Activated T-helper 1 cell treated with anti-CD3 and anti-CD28 coated beads, Interleukin-12 subunit alpha, Interleukin-12 subunit beta, Interleukin-2, Interleukin-4 antibody, amounts not matched to agents 30 ng/mL and 10 ng/mL and 1 ng/mL, durations not matched to agents 14 hours and 24 hours and 36 hours (primary cell): ENCODE data around the gene TRPV5. TPM values are rescaled to one million over a fixed set of nuclear protein-coding genes. Genes with fewer than 3 reads are reported as not detected.

Experiments
- DNase-seq: peaks from one replicate; pipeline ENCODE4 v3.0.0; 2021; ENCODE audit warnings: low spot score
- H3K27ac Mint-ChIP-seq: one replicate; pipeline ENCODE4 v1.8.0; 2021; ENCODE audit warnings: mild to moderate bottlenecking, mixed read lengths
- H3K27me3 Mint-ChIP-seq: one replicate; pipeline ENCODE4 v1.8.0; 2022; ENCODE audit warnings: mild to moderate bottlenecking, moderate library complexity, mixed read lengths; ENCODE audit not compliant: insufficient read depth
- H3K36me3 Mint-ChIP-seq: one replicate; pipeline ENCODE4 v1.8.0; 2021; ENCODE audit warnings: low read depth, mixed read lengths
- H3K4me1 Mint-ChIP-seq: one replicate; pipeline ENCODE4 v1.8.0; 2021; ENCODE audit warnings: low read depth, mixed read lengths
- H3K4me3 Mint-ChIP-seq: one replicate; pipeline ENCODE4 v1.8.0; 2021; ENCODE audit warnings: mild to moderate bottlenecking, moderate library complexity, mixed read lengths
- H3K9me3 Mint-ChIP-seq: one replicate; pipeline ENCODE4 v1.8.0; 2021; ENCODE audit warnings: mixed read lengths
- intact Hi-C: fragments of 100-400 bp; cut with micrococcal nuclease; formaldehyde crosslinking; loops from one replicate; pipeline ENCODE4 v1.15.1; 2024
- total RNA-seq: library from RNA; stranded (reverse); gene quantifications from 2 replicates; pipeline ENCODE4 v1.2.3, GENCODE V29; 2022

The TRPV5 gene
- total RNA-seq, 1 donor from 2014 or later = not detected

DNA sequence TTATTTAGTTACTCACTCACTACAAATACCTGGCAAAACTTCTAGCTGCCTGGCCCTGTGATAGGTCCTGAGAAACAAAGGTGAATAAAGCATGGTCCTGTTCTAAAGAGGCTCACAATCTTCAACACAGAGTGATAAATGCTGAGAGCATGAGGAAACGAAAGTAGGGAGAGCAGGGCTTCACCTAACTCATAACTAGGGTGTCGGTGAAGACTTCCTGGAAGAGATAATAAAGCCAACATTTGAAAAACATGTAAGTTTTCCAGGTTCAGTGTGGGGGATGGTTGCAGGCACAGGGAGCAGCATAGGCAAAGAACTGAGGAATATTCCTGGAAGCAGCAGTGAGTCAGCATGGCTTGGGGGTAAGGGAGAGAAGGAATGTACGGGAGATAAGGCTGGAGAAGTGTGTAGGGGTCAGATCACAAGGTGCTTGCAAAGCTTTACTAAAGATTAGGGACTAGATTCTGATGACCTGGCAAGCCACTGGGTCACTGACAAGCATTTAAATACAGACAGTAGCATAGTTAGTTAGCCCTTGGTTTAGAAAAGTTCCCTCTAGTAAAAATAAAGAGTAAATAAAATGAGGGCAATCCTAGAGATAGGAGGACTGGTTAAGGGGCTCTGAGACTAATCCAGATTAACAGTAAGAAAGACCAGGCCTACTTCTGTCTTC, 23.5 kb upstream of the TRPV5 start:
- Mint-ChIP-seq H3K36me3 (no peaks in the 10 kb centered on the region), H3K4me1 (no peaks in the 10 kb centered on the region), H3K9me3 (peaks cover 19% of the 10 kb centered on the region), H3K27me3 (peaks cover 15% of the 10 kb centered on the region), H3K4me3 (no peak overlapping the region), H3K27ac (no peak overlapping the region)
- intact Hi-C loops = no loop called here
- no peak for DNase-seq

DNA sequence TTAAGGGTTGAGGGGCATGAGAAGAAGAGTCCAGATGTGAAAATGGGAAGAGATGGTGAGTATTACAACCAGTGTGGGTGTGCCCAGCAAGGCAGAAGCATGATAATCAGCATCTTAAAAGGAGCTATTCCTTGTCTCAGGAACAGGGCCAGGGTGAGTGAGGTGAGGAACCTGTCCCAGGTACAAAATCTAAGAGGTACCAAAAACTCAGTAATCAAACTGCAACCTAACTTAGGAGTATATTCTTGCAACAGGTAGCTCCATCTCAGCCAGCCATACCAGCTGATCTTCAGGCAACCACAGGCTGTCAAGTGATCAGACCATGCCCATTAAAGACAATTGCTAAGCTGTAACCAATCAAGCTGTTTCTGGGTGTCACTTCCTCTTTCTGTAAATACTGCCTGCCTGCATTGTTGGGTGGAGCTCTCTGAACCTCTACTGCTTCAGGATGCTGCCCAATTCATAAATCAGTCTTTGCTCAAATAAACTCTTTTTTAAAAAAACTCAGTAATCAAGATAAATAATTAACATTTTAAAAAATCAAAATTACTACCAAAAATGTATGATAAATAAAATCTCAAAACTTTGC, 21.2 kb upstream of the TRPV5 start:
- Mint-ChIP-seq H3K27ac (no peak overlapping the region), H3K4me3 (no peak overlapping the region), H3K36me3 (no peaks in the 10 kb centered on the region), H3K4me1 (no peaks in the 10 kb centered on the region), H3K27me3 (peaks cover 12% of the 10 kb centered on the region), H3K9me3 (peaks cover 19% of the 10 kb centered on the region)
- DNase-seq = no peak
- intact Hi-C loops = no loop called here

DNA sequence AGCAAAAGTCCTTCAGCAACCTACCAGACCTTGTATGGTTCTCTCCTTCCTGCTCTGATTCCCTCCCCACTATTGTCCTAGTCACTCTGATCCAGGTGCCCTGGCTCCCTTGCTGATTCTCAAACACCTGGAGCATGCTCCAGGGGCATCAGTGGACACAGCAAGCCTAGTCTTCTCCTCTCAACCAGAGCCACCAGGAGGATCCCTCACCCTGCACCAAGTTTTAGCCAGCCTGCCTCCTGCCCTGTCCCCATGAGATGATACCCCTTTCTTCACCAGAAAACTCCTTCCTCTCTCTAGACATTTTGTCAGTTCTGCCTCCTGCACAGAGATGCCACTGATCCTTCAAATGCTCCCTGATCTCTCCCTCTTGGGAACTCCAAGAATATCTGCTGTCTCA, 16.7 kb upstream of the TRPV5 start:
- Mint-ChIP-seq H3K4me1 (no peaks in the 10 kb centered on the region), H3K36me3 (no peaks in the 10 kb centered on the region), H3K9me3 (peaks cover 10% of the 10 kb centered on the region), H3K4me3 (no peak overlapping the region), H3K27ac (no peak overlapping the region), H3K27me3 (peaks cover 2% of the 10 kb centered on the region)
- no peak for DNase-seq
- intact Hi-C loops = no loop called here

DNA sequence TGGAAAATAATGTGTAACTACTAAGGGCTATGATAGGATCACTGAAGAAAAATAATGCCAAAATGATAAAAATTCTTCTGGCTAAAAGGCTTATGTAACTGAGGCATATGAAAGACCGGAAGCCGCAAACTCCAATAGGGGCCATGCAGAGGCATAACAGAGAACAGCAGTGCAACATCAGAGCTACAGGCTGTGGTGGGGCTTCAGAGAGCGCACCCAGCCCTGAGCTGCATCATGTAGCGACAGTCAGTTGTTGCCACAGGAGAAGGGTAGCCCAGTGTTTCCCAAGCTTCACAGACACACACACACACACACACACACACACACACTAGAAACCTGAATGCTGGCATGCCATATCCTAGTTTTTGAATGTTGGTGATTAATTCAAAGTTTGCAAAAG, 15.1 kb upstream of the TRPV5 start:
- H3K4me1 Mint-ChIP-seq = no peaks in the 10 kb centered on the region
- H3K9me3 Mint-ChIP-seq = no peaks in the 10 kb centered on the region
- no peak for DNase-seq
- intact Hi-C loops = no loop called here
- no peak overlapping the region for H3K27ac Mint-ChIP-seq
- no peaks in the 10 kb centered on the region for H3K36me3 Mint-ChIP-seq
- no peak overlapping the region for H3K4me3 Mint-ChIP-seq
- H3K27me3 Mint-ChIP-seq = peaks cover 2% of the 10 kb centered on the region

DNA sequence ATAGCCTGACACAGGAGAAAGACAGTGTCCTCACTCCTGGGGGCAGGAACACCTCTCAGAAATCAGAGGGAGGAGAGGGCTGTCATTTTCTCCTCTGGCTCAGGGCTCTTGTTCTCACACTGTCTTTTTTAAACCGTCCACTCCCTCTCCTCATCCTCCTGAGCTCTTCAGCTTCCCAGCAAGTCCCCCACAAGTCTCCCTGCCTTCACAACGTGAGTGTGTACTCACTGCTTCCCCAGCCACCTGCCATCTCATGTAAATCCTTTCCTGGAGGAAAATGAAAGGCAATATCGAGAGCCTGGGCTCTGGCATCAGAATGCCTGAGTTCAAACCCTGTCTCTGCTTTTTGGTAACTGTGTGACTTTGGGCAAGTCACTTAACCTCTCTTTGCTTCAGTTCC, 11.5 kb upstream of the TRPV5 start:
- intact Hi-C loops = no loop called here
- Mint-ChIP-seq H3K36me3 (no peaks in the 10 kb centered on the region), H3K9me3 (no peaks in the 10 kb centered on the region), H3K27ac (no peak overlapping the region), H3K4me3 (no peak overlapping the region), H3K27me3 (peaks cover 2% of the 10 kb centered on the region), H3K4me1 (no peaks in the 10 kb centered on the region)
- DNase-seq = no peak

DNA sequence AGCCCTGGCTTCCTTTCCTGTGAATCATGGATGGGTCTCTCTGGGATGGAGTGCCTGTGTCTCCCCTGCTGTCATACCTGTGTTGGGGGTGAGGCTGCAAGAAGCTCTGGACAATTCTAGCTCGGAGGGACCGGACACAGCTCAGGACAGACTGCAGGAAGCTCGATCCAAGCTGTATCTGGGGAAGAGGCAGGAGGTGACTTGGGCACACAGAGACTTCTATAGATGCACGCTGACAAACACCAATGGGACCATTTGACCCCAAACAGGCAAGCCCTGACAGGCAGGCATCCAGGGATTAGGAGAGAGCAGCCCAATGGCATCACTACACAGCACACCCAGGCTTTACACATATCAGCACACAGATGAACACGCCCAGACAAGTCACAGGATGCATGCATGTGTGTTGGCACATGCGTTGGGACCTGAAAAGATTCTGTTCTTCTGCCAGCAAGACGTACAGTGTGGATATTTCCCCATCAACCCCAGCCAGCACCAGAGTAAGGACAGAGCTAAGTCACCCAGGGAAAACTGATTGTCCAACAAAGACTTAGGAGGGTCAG, 10.2 kb upstream of the TRPV5 start:
- Mint-ChIP-seq H3K4me3 (no peak overlapping the region), H3K27ac (no peak overlapping the region), H3K27me3 (peaks cover 4% of the 10 kb centered on the region), H3K4me1 (no peaks in the 10 kb centered on the region), H3K36me3 (no peaks in the 10 kb centered on the region), H3K9me3 (no peaks in the 10 kb centered on the region)
- intact Hi-C loops = no loop called here
- no peak for DNase-seq

DNA sequence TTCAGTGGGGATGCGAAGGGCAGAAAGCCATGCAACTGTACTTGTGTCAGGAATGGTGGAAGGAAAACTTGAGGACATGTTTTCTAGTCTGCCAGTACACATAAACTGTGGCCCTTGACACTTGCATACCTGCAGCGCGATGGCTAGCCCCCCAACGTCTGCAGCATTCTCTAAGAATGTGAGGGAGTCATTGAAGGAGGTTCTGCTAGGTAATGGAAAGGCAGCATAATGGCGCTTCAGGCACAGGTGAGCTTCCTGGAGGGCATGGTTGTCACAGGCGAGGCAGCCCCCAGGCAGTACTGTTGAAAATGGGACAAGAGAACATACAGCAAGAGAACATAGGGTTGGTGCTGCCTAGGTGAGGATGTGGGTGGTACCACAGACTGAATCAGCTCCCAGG, 9.2 kb upstream of the TRPV5 start:
- H3K36me3 Mint-ChIP-seq = no peaks in the 10 kb centered on the region

DNA sequence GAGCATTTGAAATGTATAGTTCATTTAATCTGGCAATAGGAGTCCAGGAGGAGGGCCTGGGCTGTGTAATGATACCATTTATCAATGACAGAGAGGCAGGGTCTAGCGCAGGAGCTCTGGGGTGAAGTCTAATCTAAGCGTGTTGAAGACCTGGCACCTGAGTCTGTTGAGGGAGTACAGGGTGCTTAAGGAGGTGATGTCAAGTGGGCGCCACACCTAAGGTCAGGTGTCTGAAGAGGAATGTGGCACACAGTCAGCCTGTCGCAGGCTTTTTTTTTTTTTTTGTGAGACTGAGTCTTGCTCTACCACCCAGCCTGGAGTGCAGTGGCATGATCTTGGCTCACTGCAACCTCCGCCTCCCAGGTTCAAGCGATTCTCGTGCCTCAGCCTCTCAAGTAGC, 8.0 kb upstream of the TRPV5 start:
- no peak for DNase-seq
- H3K4me3 Mint-ChIP-seq = no peak overlapping the region
- no peaks in the 10 kb centered on the region for H3K36me3 Mint-ChIP-seq
- H3K27me3 Mint-ChIP-seq = peaks cover 3% of the 10 kb centered on the region
- no peaks in the 10 kb centered on the region for H3K4me1 Mint-ChIP-seq
- H3K27ac Mint-ChIP-seq = no peak overlapping the region
- intact Hi-C loops = no loop called here
- H3K9me3 Mint-ChIP-seq = no peaks in the 10 kb centered on the region

More for the DNA sequence above, 9.2 kb upstream of the TRPV5 start:
- intact Hi-C loops = no loop called here
- no peak for DNase-seq
- Mint-ChIP-seq H3K4me3 (no peak overlapping the region), H3K9me3 (no peaks in the 10 kb centered on the region), H3K4me1 (no peaks in the 10 kb centered on the region), H3K27me3 (peaks cover 5% of the 10 kb centered on the region), H3K27ac (no peak overlapping the region)

DNA sequence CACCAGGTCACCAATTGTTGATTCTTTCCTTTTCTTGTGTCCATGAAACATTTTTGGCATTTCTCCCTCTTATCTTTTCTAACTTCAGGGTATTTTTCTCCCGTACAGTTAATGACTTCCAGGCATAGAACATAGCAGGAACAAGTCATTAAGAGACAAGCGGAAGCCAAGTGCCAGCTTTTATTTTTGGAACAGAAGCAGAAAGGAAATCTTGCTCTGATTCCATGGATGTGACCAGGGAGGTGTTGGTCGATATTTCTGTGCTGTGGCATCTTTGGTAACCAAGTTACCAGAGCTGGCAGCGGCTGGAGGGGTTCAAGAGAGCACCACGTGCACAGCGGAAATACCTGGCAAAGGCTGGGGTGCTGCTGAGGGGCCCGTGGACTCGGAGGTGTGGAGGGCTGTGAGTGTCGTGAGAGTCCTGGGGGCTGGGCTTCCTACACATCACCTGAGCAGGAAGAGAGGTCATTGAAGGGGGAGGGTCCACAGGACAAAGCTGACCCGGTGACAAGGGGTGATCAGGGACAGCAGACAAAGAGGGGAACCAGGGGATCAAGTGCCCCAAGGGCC, 7.5 kb upstream of the TRPV5 start:
- H3K9me3 Mint-ChIP-seq = no peaks in the 10 kb centered on the region
- no peak overlapping the region for H3K27ac Mint-ChIP-seq
- H3K36me3 Mint-ChIP-seq = no peaks in the 10 kb centered on the region

DNA sequence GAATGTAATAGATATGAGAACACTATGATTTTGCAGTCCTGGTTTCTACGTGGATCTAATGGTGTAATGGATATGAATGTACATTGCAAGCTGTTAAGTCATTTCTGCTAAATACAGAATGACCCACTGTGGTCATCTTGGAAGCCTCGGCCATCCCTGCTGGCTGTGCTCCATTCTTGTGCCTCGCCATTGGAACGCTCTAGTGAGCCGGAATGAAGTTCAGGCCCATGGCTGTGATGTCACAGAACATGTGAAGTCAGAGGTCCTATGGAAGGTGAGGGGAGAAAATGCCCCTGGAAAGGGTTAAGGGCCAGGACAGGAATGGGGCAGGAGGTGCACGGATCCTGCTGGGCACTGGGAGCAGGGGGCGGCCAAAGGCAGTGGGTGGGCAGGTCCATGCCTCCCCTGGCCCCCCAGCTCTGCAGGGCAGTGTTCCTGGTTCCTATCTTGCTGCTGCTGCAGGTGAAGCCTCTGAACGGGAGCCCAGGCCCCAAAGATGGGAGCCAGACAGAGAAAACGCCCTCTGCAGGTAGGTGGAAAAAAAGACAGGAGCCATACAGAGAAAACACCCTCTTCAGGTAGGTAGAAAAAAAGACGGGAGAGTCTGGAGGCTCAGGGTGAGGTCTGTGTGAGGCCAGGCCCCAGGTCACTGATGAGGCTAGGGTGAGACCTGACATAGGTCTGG, 5.8 kb upstream of the TRPV5 start, which contains the start of gene LLCFC1:
Gene LLCFC1 (plus strand): TSS at position 259 of the 685 bp plus-strand sequence. CDS start 138 bp downstream, at position 397.
- intact Hi-C loops = no loop called here
- H3K36me3 Mint-ChIP-seq = no peaks in the 10 kb centered on the region
- no peaks in the 10 kb centered on the region for H3K9me3 Mint-ChIP-seq
- DNase-seq = no peak
- H3K27ac Mint-ChIP-seq = no peak within 1 kb of the TSS
- peaks cover 5% of the 10 kb centered on the region for H3K27me3 Mint-ChIP-seq
- no peak within 1 kb of the TSS for H3K4me3 Mint-ChIP-seq
- no peaks in the 10 kb centered on the region for H3K4me1 Mint-ChIP-seq

More for the DNA sequence above, 7.5 kb upstream of the TRPV5 start:
- Mint-ChIP-seq H3K4me3 (no peak overlapping the region), H3K4me1 (no peaks in the 10 kb centered on the region), H3K27me3 (peaks cover 3% of the 10 kb centered on the region)
- DNase-seq = no peak
- intact Hi-C loops = no loop called here

DNA sequence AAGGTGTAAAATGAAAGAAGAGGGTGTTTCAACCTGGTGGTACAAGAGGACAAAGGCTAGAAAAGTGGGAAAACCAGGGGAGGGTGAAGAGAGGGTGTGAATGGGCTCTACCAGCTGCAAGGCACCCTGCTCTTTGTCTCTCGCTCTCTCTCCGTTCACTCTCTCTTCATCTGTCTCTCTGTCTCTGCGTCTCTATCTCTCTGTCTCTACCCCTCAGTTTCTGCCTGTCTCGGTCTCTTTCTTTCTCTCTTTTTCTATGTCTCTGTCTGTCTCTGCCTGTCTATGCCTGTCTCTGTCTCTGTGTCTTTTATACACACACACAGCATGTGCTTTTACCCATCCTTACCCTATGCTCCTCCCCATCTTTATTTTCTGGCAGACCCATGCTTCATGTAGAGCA, 5.1 kb upstream of the TRPV5 start:
- Mint-ChIP-seq H3K4me1 (no peaks in the 10 kb centered on the region), H3K9me3 (no peaks in the 10 kb centered on the region), H3K36me3 (no peaks in the 10 kb centered on the region), H3K27me3 (peaks cover 5% of the 10 kb centered on the region), H3K4me3 (no peak overlapping the region), H3K27ac (no peak overlapping the region)
- intact Hi-C loops = no loop called here
- no peak for DNase-seq

DNA sequence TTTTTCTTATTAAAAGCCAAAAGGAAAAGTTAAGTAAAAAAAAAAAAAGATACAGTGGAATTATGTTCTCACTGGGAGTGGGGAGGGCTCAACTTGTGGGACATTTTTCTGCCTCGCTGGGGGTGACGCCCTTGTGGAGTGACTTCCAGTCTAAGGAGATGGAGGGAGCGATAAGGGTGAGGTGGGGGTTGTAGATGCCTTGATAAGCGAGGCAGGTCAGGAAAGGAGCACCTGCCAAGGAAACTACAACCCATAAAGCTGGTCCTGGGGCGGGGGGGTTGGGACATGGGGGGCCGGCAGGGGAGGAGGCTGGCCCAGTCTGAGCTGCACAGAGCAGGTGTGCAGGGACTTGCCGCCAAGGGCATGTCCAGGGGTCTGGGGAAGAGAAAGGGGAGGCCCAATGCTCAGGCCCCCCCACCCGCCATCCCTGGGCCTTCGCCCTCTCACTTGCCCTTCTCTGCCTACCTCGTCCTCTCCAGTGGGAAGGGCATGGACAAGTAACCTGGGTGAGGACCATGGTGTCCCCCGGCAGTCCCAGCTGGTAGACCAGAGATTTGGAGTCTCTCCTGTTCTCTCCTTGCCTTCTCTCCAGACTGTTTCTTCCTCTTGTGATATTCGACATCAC, 2.5 kb upstream of the TRPV5 start:
- Mint-ChIP-seq H3K4me1 (no peaks in the 10 kb centered on the region), H3K36me3 (no peaks in the 10 kb centered on the region), H3K4me3 (no peak overlapping the region), H3K27ac (no peak overlapping the region), H3K27me3 (peaks cover 8% of the 10 kb centered on the region), H3K9me3 (no peaks in the 10 kb centered on the region)
- intact Hi-C loops = no loop called here
- no peak for DNase-seq
